ENCODE results near the gene NOM1.

NOM1 gene

GRCh38 chr7:156999958-157000726 lies 50.6 kb downstream of the NOM1 start:
- DNase-seq (ENCODE audit: low read depth) = no peak
- no peak for TF ChIP-seq CTCF (conservative IDR thresholded peaks at IDR 0.05; ENCODE audit: low read depth, low read length)
- H3K4me3 ChIP-seq (ENCODE audit: low read depth, low read length) = peak overlapping the region; percentile 32

GRCh38 chr7:157000741-157001653 lies 51.5 kb downstream of the NOM1 start:
- H3K4me3 ChIP-seq (ENCODE audit: low read depth, low read length) = no peak overlapping the region
- TF ChIP-seq CTCF (conservative IDR thresholded peaks at IDR 0.05; ENCODE audit: low read depth, low read length) = no peak
- DNase-seq (ENCODE audit: low read depth) = no peak

DNA sequence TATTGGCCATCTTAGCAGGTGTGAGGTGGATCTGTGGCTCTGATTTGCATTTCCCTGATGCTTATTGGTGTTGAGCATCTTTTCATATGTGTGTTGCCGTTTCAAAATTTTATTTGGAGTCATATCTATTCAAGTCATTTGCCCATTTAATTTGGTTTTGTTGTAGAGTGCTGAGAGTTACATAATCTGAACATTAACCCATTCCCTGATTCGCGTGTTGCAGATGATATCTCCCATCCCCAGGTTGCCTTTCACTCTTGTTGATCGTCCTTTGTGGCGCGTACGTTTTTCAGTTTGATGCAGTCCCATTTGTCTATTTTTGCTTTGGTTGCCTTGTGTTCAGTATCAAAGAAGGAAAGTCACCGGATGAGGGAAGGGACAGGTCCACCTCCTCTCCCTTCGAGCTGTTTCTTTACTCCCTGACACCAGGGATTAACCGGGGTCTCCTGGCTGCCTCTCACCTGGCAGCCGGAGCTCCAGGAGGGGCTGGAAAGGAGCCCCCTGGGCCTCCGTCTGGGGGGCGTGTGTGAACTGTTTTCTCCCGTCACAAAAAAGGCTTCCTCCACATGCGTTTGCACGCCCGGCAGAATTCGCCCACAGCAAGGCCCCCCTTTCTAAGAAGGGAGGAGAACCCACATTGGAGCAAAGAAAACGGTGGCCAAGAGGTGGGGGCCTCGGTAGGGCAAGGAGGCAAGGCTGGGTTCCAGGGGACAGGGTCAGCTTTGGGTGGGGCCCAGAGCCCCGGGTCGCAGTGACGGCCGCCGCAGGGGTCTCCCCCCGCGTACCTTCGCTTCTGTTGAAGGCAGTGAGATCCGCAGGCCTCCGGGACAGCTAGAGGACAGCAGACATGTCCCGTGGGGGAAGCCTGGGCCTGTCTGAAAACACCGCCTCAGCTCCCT lies 52.7 kb downstream of the NOM1 start:
- DNase-seq (ENCODE audit: low read depth) = no peak

DNA sequence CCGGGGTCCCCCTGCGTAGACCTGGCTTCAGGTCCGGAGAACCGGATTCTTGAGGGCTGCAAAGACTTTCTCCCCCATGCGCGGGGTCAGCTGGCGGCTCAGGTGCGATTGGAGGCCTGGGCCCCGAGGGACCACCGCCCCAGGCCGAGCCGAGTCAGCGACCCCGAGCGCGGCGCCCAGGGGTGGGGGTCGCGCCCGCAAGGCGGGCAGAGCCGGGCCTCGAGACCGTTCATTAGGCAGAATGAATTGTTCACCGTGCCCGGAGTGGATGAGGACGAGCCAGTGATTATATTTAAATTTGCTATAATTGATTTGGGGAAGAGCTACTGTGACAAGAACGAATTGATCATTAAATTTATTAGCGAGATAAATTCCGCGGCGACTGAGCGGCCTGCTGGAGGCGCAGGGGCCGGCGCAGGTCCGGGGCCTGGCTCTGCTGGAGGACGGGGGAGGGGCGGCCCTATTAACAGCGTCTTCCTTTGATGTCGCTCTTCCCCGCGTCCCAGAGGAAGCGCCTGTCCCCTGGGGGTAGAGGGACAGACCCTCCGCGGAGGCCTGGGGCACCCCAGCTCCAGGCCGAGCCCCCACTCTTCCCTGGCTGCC lies 53.4 kb downstream of the NOM1 start:
- DNase-seq (ENCODE audit: low read depth) = no peak
- TF ChIP-seq CTCF (conservative IDR thresholded peaks at IDR 0.05; ENCODE audit: low read depth, low read length) = no peak
- H3K4me3 ChIP-seq (ENCODE audit: low read depth, low read length) = no peak overlapping the region

More for the DNA sequence above, 52.7 kb downstream of the NOM1 start:
- no peak overlapping the region for H3K4me3 ChIP-seq (ENCODE audit: low read depth, low read length)
- TF ChIP-seq CTCF (conservative IDR thresholded peaks at IDR 0.05; ENCODE audit: low read depth, low read length) = no peak

DNA sequence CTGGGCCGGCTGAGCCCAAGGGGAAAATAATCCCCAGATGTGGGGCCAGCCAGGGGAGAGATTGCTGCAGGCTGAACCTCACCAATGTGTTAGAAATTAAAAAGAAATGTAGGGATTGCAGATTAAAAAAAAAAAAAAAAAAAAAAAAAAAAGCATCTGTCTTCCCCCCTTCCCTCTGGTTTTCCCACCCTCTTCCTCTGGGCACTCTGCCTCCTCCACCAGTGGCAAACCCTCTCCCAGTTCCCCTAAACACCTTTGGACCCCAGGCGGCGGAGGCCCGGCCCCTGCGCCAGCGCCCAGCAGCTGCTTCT lies 53.9 kb downstream of the NOM1 start:
- H3K4me3 ChIP-seq (ENCODE audit: low read depth, low read length) = no peak overlapping the region
- DNase-seq (ENCODE audit: low read depth) = no peak
- TF ChIP-seq CTCF (conservative IDR thresholded peaks at IDR 0.05; ENCODE audit: low read depth, low read length) = no peak

GRCh38 chr7:157003756-157004520 lies 54.4 kb downstream of the NOM1 start:
- no peak for TF ChIP-seq CTCF (conservative IDR thresholded peaks at IDR 0.05; ENCODE audit: low read depth, low read length)
- peak; percentile 57 for DNase-seq (ENCODE audit: low read depth)
- H3K4me3 ChIP-seq (ENCODE audit: low read depth, low read length) = no peak overlapping the region
